Astrocyte of the spinal cord (primary cell): ENCODE results near the gene KRTAP13-4.

ENCODE experiments used
- DNase-seq: peaks from one replicate; pipeline ENCODE4 v3.0.0; 2011; ENCODE audit warnings: low read depth, low spot score
- H3K4me3 ChIP-seq: 2 replicates; pipeline ENCODE4 v1.5.1; 2011; ENCODE audit warnings: low read depth, mild to moderate bottlenecking, low read length, moderate library complexity
- CTCF ChIP-seq: IDR thresholded peaks from 2 replicates; pipeline ENCODE4 v1.5.1; 2012; ENCODE audit warnings: low read depth, mild to moderate bottlenecking, low read length, inconsistent platforms
- in situ Hi-C: cut with HindIII; loops from 2 replicates; pipeline ENCODE4 v1.10.0; 2017; ENCODE audit warnings: low sequenced_read_pairs

KRTAP13-4 gene

DNA sequence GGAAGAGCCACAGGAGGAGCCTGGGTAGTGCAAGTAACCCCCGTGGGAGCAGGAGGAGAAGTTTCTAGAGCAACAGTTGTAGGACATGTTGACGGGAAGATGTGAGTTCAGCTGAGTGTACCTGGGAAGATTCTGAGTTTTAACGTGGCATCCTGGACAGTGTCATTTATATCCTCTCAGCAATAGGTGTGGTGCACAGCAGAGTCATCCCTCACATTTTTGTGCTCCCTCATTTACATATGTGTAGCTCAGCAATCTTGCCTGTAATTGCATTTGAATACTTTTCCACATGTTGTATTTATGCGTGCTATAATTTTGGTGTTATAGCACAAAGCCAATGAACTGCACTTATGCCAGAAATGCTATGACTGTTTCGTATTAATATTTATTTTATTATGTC is 4.2 kb upstream of the KRTAP13-4 start, which contains the start of gene KRTAP13-3:
TSS of gene KRTAP13-3 (minus strand) at position 101 of the 400 bp plus-strand sequence. CDS start at position 87, 14 bp downstream.
- in situ Hi-C loops: no loop called here
- no peak for DNase-seq

GRCh38 chr21:30426731-30427130 is 3.3 kb upstream of the KRTAP13-4 start:
- no peak for TF ChIP-seq CTCF
- in situ Hi-C loops: no loop called here
- DNase-seq: no peak
- H3K4me3 ChIP-seq: no peak overlapping the region

More for the DNA sequence above, 4.2 kb upstream of the KRTAP13-4 start, which contains the start of gene KRTAP13-3:
- no peak within 1 kb of the TSS for H3K4me3 ChIP-seq
- no peak for TF ChIP-seq CTCF

DNA sequence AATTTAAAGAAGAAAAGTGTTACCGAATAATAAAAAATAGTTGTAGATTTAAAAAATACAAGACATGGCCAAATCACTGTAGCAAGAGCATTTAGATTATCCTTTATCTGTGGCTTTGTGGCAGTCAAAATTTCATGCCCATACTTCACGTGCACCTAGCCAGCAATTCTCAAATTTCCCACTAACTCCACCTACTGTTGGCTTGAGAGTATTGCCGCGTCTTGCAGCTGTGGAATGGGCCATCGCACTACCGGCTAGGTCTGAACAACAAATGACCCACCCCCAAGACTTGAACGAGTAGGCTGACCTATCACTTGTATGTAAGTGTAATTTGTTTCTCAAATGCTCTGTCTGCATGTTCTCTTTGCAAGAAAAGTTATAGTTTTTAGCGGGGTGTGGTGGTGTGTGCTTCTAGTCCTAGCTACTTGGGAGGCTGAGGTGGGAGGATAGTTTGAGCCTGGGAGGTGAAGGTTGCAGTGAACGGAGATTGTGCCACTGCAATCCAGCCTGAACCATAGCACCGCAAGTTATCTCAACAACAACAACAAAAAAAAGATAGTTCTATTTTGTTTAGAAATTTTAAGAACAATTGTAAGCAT is 4.1 kb downstream of the KRTAP13-4 start:
- H3K4me3 ChIP-seq: no peak overlapping the region
- TF ChIP-seq CTCF: peak; percentile 51
- peak; percentile 1 for DNase-seq
- in situ Hi-C loops: no loop called here

GRCh38 chr21:30437010-30437565 is 7.1 kb downstream of the KRTAP13-4 start:
- DNase-seq: no peak
- TF ChIP-seq CTCF: no peak
- in situ Hi-C loops: no loop called here
- no peak overlapping the region for H3K4me3 ChIP-seq

DNA sequence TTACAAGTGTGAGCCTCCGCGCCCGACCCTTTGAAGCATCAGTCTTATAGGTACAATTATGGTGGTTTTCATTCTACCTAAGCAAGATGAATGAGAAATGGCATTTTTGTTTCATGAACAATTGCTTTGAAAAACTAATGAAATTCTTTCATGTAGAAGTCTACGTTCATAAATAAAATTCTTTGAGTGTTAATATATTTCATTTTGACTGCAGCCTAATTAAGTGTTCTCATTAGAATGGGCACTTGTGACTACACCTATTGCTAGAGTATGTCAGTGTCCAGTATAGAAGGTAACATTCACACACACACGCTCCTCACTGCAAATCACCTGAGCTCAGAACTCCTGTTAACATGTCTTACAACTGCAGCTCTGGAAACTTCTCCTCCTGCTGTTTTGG is 10.0 kb downstream of the KRTAP13-4 start, which contains the start of gene KRTAP15-1:
TSS of gene KRTAP15-1 (plus strand) at position 301 of the 400 bp plus-strand sequence. CDS start at position 354, 53 bp downstream.
- DNase-seq: no peak
- in situ Hi-C loops: no loop called here
- TF ChIP-seq CTCF: no peak
- no peak within 1 kb of the TSS for H3K4me3 ChIP-seq

- H3K4me3 ChIP-seq: no peak overlapping the region
- in situ Hi-C loops: no loop called here
- no peak for DNase-seq
- no peak for TF ChIP-seq CTCF
Measured at GRCh38 chr21:30443226-30443625, 13.2 kb downstream of the KRTAP13-4 start.
